Fibroblast of the aortic adventitia (primary cell): Measurements from ENCODE around the gene GOLGA8N. TPM values are rescaled to one million over a fixed set of nuclear protein-coding genes. Genes with fewer than 3 reads are reported as not detected.
"Not testable (repeated sequence)": the region's sequence is repeated elsewhere in the genome, so short reads cannot be mapped to it uniquely, and the experiment has no call there.

Source experiments
- DNase-seq: peaks from one replicate; pipeline ENCODE4 v3.0.0-alpha.2; 2010; ENCODE audit warnings: low read depth
- H3K4me3 ChIP-seq: 2 replicates; pipeline ENCODE4 v1.5.1; 2011; ENCODE audit warnings: low read depth, mild to moderate bottlenecking, control low read depth, low read length, moderate library complexity
- total RNA-seq: library from RNA; depleted of rRNA; stranded (reverse); fragments of >200 nt; gene quantifications from 2 replicates; pipeline ENCODE4 v1.2.3, GENCODE V29; 2012; ENCODE audit warnings: low replicate concordance
- TF ChIP-seq, protein P1 (sequence below): IDR thresholded peaks from 2 replicates; pipeline ENCODE4 v1.5.1; 2011; ENCODE audit warnings: mild to moderate bottlenecking, low read length, control low read depth, inconsistent platforms; ENCODE audit not compliant: insufficient read depth

The GOLGA8N gene
- total RNA-seq = 1.8 and 5.7 TPM in 2 replicates

DNA sequence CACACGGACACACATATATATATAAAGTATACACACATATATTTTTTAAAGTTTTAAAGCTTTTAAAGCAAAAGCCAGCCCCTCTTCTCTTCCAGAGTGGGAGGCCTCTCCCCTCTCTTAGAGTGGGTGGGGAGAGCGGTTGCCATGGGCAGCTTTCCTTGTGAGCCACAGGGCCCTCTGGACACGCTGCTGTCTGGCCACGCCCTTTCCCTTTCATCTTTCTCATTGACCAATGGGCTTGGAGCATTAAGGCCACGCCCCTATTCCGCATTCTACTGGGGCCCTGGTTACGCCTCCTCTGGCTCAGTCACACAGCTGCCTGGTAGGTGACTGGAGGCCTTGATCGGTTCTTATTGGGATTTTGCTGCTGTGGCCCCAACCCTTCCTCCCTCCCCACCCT, at the start of gene GOLGA8N:
Gene GOLGA8N (plus strand): TSS at position 306 of the 400 bp plus-strand sequence.
- not testable (repeated sequence) for H3K4me3 ChIP-seq, DNase-seq

DNA sequence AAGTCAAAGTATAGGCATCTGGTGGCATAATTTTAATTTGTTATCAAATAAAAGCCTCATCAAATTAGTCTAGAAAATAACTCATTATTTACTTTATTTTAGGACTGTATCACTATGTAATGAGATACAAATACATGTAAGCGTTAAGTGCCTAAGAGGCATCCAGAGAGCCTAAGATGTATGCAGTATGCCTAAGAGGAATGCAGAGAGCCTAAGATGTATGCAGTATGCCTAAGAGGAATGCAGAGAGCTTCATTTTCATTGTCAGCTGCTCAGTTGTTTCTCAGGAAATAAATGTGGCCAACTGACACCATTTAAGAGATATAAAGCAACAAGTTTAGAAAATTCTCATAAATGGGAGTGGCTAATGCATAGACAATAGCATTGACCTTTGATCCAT, 49.8 kb upstream of the GOLGA8N start:
- H3K4me3 ChIP-seq, DNase-seq: not testable (repeated sequence)

DNA sequence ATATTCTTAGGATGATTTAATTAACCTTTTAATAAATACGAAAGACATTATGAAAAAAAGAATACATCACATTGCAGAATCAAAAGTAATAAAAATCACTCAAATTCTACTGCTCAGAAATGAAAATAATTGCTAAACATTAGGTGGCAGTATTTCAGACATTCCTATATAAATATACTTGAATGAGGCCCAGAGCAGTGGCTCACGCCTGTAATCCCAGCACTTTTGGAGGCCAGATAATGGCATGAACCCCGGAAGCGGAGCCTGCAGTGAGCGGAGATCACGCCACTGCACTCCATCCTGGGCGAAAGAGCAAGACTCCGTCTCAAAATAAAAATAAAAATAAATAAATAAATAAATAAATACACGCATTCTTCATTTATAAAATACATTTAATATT, 48.1 kb upstream of the GOLGA8N start:
- H3K4me3 ChIP-seq, DNase-seq: not testable (repeated sequence)

DNA sequence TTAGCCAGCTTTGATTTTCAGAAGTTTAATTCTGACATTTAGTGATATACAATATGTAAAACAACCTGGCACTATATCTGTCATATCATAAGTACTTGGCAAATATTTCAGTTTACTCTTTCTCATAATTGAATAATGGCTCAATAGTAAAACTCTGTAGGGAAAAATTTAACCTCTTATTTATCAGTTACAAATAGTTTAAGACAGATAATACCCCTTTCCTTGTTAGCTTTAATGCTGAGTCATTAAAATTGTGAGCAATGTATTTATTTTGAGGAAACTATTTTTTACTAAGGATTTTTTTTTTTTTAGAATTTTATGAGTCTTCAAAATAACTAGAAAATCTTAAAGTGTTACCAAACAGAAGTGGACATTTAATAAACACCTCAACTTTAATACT, 38.7 kb upstream of the GOLGA8N start:
- not testable (repeated sequence) for H3K4me3 ChIP-seq
- DNase-seq = peak; percentile 0

DNA sequence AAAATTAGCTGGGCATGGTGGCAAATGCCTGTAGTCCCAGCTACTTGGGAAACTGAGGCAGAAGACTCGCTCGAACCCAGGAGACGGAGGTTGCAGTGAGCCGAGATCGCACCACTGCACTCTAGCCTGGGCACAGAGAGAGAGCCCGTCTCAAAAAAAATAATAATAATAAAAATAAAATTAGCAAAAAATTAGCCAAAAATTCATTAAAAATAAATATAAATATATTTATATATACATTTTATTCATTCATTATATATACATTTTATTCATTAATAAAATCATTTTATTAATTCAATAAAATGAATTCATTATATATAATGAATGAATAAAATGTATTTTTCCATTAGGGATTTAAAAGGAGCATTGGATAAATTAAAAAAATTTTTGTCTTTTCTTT, 31.1 kb upstream of the GOLGA8N start:
- DNase-seq, H3K4me3 ChIP-seq: not testable (repeated sequence)

DNA sequence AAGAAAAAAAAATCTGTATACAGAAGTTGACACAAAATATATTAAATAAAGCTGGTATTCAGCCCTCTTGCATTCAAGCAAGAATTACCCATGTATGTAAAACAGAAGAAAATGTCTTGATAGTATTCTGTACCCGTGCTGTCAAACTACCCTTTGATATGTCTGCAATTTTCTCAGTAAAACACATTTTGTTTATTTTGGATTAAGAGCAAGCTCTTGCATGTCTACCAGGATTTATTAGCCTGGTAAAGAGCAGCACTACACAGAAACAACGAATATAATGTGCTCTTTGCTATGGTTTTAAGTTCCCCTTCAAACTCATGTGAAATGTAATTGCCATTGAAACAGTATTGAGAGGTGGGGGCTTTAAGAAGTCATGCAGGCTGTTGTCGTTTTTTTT, 24.3 kb upstream of the GOLGA8N start:
- H3K4me3 ChIP-seq, DNase-seq: not testable (repeated sequence)

DNA sequence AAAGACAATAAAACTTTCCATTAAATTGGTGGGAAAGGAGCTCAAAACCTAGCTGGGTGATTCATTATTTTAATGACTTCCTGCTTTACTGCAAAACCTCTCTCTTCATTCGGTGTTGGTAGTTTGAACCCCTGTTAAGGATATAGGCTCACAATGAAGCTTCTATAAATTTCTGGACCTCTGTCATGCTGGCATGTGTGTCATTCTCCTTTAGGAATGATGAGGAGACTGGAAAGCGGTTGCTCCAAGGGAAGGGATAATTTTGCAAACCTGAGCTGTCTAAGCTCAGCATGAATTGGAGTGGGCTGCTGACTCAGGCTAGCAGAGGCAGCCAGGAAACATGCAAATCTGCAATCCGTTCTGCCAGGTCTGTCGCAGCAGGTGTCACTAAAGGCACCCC, 14.8 kb upstream of the GOLGA8N start:
- not testable (repeated sequence) for DNase-seq, H3K4me3 ChIP-seq

DNA sequence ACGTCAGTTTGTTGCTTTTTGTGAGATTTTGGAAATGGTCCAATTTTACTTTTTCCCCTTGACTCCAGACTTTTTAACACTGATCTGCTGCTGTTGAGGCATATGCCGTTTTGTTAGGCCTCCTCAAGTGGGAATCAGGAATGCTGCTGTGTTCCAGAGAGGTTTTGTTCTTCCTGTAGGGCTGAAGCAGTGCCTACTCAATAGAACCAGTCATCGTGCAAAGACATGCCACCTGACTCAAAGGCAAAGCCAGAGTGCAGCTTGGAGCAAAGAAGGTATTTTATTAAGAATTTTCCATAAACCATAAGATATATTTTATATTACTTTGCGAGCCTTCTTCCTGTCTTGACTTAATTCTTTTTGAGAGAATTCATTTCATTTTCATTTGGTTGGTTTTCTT, 7.4 kb upstream of the GOLGA8N start:
- H3K4me3 ChIP-seq, DNase-seq: not testable (repeated sequence)

DNA sequence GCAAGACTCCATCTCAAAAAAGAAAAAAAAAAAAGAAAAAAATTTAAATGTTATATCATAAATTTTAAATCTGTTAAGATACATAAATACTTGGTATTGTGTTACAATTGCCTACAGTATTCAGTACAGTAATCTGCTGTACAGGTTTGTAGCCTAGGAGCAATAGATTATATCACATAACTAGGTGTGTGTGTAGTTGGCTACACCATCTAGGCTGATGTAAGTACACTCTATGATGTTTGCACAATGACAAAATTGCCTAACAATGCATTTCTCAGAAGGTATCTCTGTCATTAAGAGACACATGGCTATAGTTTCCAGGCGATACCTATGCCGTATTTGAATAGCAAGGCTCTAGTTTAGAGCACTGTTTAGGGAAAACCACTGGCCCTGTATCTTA, 16.3 kb downstream of the GOLGA8N start:
- not testable (repeated sequence) for H3K4me3 ChIP-seq, DNase-seq

DNA sequence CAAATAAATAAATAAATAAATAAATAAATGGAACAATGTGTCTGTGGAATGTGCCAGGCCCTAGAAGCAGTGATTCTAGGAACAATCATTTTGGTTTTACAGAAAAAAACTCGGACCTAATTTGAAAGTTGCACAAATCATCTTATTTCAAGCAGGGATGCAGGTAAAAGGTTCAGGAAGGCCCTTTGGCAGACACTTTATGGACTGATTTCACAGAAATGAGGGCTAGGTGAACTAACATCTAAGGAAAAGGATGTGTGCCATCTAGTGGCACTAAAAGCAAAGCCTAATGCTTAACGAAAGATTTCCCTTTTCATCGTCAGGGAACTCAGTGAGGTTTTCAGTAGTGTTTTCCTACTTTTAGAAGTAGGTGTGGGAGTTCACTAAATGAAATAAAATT, 17.5 kb downstream of the GOLGA8N start:
- H3K4me3 ChIP-seq = not testable (repeated sequence)
- DNase-seq = peak; percentile 67
- TF ChIP-seq, protein P1, sequence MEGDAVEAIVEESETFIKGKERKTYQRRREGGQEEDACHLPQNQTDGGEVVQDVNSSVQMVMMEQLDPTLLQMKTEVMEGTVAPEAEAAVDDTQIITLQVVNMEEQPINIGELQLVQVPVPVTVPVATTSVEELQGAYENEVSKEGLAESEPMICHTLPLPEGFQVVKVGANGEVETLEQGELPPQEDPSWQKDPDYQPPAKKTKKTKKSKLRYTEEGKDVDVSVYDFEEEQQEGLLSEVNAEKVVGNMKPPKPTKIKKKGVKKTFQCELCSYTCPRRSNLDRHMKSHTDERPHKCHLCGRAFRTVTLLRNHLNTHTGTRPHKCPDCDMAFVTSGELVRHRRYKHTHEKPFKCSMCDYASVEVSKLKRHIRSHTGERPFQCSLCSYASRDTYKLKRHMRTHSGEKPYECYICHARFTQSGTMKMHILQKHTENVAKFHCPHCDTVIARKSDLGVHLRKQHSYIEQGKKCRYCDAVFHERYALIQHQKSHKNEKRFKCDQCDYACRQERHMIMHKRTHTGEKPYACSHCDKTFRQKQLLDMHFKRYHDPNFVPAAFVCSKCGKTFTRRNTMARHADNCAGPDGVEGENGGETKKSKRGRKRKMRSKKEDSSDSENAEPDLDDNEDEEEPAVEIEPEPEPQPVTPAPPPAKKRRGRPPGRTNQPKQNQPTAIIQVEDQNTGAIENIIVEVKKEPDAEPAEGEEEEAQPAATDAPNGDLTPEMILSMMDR = peak; percentile 22

DNA sequence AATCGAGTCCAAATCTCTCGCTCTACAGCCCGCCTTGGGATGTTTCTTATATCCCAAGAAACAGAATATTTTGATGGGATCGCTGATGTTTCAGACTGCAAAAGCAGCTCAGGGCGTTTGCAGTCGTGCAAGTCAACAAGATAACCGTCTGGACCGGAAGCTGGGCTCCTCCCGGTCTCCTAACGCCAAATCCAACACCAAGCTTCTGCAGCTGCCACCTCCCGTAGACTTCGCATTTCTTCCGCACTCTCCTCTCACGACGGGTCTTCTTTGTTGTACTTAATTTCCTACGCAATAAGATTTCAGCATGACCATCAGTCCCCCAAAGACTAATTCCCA, 21.4 kb downstream of the GOLGA8N start:
- peak overlapping the region; percentile 72 for H3K4me3 ChIP-seq
- DNase-seq = not testable (repeated sequence)

DNA sequence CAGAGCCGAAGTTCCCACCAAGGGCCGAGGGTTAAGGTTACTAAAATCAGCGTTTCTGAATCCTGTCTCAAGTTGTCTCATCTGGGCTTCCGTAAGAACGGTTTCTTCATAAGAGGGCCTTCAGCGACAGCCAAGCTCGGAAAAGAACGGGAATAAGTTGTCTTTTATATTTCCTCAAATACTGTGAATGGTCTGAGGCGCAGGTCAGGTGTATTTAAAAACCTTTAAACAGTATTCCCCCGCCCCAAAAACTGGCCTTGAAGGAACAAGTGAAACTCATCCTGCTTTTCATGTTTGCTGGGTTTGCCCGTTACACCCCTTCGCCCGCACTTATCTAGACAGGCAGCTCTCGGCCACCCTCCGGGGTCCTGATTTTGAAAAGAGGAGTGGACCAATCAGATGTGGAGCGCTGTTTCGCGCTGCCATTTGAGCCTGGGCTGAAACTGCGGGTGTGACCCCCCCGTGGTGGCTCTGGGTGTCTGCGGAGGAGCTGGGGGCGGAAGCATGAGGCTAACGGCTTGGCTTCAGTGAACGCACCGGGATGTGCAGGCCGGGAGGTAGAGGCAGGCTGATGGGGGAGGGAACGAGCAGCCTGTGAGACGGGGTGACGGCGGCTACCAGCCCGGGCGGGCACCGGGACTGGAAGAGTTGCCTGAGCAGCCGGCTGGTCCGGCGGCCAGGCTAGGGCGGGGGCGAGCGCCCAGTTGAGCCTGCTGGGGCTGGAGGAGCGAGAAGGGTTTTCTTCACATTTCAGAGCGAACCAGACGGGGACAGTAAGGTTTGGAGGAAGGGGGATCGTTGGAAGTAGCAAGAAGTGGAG, 22.0 kb downstream of the GOLGA8N start, which contains the start of gene ARHGAP11A:
Gene ARHGAP11A (plus strand): TSS at position 454 of the 820 bp plus-strand sequence. CDS start 708 bp downstream, outside the sequence.
- H3K4me3 ChIP-seq = peak within 1 kb of the TSS; percentile 72
- DNase-seq = peak; percentile 98
- TF ChIP-seq, protein P1 = peak; percentile 11

DNA sequence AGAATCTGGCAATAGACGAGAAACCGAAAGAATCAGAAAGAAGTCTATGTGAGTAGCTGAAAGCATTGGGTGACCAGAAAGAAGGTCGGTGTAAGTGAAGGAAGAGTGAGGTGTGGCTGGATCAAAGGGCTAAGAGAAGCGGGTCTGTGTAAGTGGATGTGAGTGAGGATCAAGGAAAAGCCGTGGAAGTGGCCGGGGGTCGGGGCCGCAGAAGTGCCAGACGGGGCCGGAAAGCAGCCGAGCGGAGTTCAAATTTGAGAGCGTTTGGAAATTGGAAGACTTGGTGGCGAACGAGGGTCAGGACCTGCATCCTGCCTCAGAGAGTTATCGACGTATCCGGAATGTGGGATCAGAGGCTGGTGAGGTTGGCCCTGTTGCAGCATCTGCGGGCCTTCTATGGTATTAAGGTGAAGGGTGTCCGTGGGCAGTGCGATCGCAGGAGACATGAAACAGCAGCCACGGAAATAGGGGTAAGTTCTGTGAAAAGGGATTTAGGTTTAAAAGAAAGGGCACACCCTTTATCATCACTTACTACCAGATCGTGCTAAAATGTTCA, 22.7 kb downstream of the GOLGA8N start:
- not testable (repeated sequence) for DNase-seq
- peak overlapping the region; percentile 72 for H3K4me3 ChIP-seq
